Neural progenitor cell (in vitro differentiated cells): ENCODE results near the gene CALN1. TPM values are rescaled to one million over a fixed set of nuclear protein-coding genes. Genes with fewer than 3 reads are reported as not detected.

ENCODE experiments used
- DNase-seq: peaks from one replicate; pipeline ENCODE4 v3.0.0-alpha.2; 2016; ENCODE audit warnings: low spot score
- H2AFZ ChIP-seq: fragments of 200-600 bp; sonication (generic); replicated peaks from 2 replicates; pipeline ENCODE4 v1.6.1; 2016; ENCODE audit warnings: antibody characterized with exemption
- H3F3A ChIP-seq: fragments of 200-600 bp; sonication (generic); 2 replicates; pipeline ENCODE4 v1.6.1; 2016; ENCODE audit warnings: antibody characterized with exemption, low read depth
- H3K27ac ChIP-seq: fragments of 200-600 bp; sonication (generic); 2 replicates; pipeline ENCODE4 v1.5.1; 2016; ENCODE audit warnings: mild to moderate bottlenecking
- H3K27me3 ChIP-seq: fragments of 200-600 bp; sonication (generic); 2 replicates; pipeline ENCODE4 v1.6.1; 2016; ENCODE audit warnings: mild to moderate bottlenecking, moderate library complexity
- H3K36me3 ChIP-seq: fragments of 200-600 bp; sonication (generic); 2 replicates; pipeline ENCODE4 v1.5.1; 2016
- H3K4me1 ChIP-seq: fragments of 200-600 bp; sonication (generic); 2 replicates; pipeline ENCODE4 v1.6.1; 2016; ENCODE audit warnings: mixed run types
- H3K4me2 ChIP-seq: fragments of 200-600 bp; sonication (generic); 2 replicates; pipeline ENCODE4 v1.6.1; 2016
- H3K4me3 ChIP-seq: fragments of 200-600 bp; sonication (generic); 2 replicates; pipeline ENCODE4 v1.5.1; 2016
- H3K79me2 ChIP-seq: fragments of 200-600 bp; sonication (generic); 2 replicates; pipeline ENCODE4 v1.6.1; 2016; ENCODE audit warnings: low read depth
- H3K9ac ChIP-seq: fragments of 200-600 bp; sonication (generic); 2 replicates; pipeline ENCODE4 v1.6.1; 2016
- H3K9me3 ChIP-seq: fragments of 200-600 bp; sonication (generic); 2 replicates; pipeline ENCODE4 v1.5.1; 2016; ENCODE audit warnings: low read depth
- H4K20me1 ChIP-seq: fragments of 200-600 bp; sonication (generic); 2 replicates; pipeline ENCODE4 v1.6.1; 2016; ENCODE audit warnings: low read depth
- H3K27ac Mint-ChIP-seq: 3 replicates; pipeline ENCODE4 v1.8.0; 2021; ENCODE audit warnings: mixed read lengths
- H3K27me3 Mint-ChIP-seq: 2 replicates; pipeline ENCODE4 v1.8.0; 2022; ENCODE audit warnings: low read depth, mild to moderate bottlenecking, inconsistent platforms, moderate library complexity, mixed read lengths; ENCODE audit not compliant: insufficient read depth
- H3K36me3 Mint-ChIP-seq: 3 replicates; pipeline ENCODE4 v1.8.0; 2021; ENCODE audit warnings: mixed read lengths
- H3K4me1 Mint-ChIP-seq: 3 replicates; pipeline ENCODE4 v1.8.0; 2021; ENCODE audit warnings: mixed read lengths
- H3K4me3 Mint-ChIP-seq: 3 replicates; pipeline ENCODE4 v1.8.0; 2021; ENCODE audit warnings: mild to moderate bottlenecking, moderate library complexity, mixed read lengths
- H3K9me3 Mint-ChIP-seq: 3 replicates; pipeline ENCODE4 v1.8.0; 2020; ENCODE audit warnings: mixed read lengths
- EZH2 ChIP-seq: fragments of 200-600 bp; sonication (generic); IDR thresholded peaks from 2 replicates; pipeline ENCODE4 v1.6.1; 2017; ENCODE audit warnings: antibody characterized with exemption, mild to moderate bottlenecking, moderate library complexity
- EZH2phosphoT487 ChIP-seq: fragments of 200-600 bp; sonication (generic); IDR thresholded peaks from 2 replicates; pipeline ENCODE4 v1.6.1; 2017; ENCODE audit warnings: antibody characterized with exemption
- total RNA-seq: library from RNA; depleted of rRNA; stranded (reverse); fragments of >200 nt; gene quantifications from 2 replicates; pipeline ENCODE4 v1.2.3, GENCODE V29; 2015; ENCODE audit warnings: low replicate concordance
- TF ChIP-seq, protein P1 (sequence below): fragments of 200-600 bp; sonication (generic); IDR thresholded peaks from 2 replicates; pipeline ENCODE4 v1.5.1; 2017; ENCODE audit warnings: antibody characterized with exemption, mild to moderate bottlenecking

The CALN1 gene
- total RNA-seq, 1 donor from 2014 or later = 3.1 TPM

DNA sequence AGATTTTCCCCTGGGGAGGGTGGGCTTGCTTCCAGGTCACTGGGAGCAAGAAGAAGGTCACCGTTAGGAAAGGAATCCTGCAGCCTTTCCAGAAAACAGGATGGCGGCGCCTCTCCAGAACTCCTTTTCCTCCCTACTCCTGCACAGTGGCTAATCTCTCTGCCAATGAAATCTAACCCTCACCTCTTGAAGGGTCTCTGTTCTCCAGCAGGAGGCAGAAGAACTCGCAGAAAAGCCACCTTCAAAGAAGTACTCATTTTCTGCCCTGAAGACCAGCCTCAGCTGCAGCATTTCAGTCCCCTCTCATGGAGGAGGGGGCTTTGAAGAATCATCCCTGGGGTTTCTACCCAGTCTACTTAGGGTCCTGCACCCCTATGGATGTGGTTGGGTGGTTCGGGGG is 626.9 kb downstream of the CALN1 start:
- Histone ChIP-seq H3K36me3 (no peaks in the 10 kb centered on the region), H3K4me3 (no peak overlapping the region), H3K79me2 (no peaks in the 10 kb centered on the region), H3K4me2 (no peak overlapping the region), H3F3A (peaks cover 10% of the 10 kb centered on the region), H2AFZ (no peak overlapping the region), H4K20me1 (no peaks in the 10 kb centered on the region), H3K9me3 (no peaks in the 10 kb centered on the region), H3K27me3 (peaks cover 44% of the 10 kb centered on the region), H3K4me1 (peaks cover 11% of the 10 kb centered on the region), H3K9ac (no peak overlapping the region), H3K27ac (no peak overlapping the region)
- H3K4me1 Mint-ChIP-seq = peaks cover 17% of the 10 kb centered on the region
- peaks cover 6% of the 10 kb centered on the region for H3K27me3 Mint-ChIP-seq
- TF ChIP-seq EZH2phosphoT487 = no peak
- TF ChIP-seq EZH2 = no peak
- TF ChIP-seq, protein P1, sequence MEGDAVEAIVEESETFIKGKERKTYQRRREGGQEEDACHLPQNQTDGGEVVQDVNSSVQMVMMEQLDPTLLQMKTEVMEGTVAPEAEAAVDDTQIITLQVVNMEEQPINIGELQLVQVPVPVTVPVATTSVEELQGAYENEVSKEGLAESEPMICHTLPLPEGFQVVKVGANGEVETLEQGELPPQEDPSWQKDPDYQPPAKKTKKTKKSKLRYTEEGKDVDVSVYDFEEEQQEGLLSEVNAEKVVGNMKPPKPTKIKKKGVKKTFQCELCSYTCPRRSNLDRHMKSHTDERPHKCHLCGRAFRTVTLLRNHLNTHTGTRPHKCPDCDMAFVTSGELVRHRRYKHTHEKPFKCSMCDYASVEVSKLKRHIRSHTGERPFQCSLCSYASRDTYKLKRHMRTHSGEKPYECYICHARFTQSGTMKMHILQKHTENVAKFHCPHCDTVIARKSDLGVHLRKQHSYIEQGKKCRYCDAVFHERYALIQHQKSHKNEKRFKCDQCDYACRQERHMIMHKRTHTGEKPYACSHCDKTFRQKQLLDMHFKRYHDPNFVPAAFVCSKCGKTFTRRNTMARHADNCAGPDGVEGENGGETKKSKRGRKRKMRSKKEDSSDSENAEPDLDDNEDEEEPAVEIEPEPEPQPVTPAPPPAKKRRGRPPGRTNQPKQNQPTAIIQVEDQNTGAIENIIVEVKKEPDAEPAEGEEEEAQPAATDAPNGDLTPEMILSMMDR = no peak
- peaks cover 26% of the 10 kb centered on the region for H3K9me3 Mint-ChIP-seq
- peaks cover 8% of the 10 kb centered on the region for H3K36me3 Mint-ChIP-seq
- H3K4me3 Mint-ChIP-seq = no peak overlapping the region
- DNase-seq = no peak
- H3K27ac Mint-ChIP-seq = no peak overlapping the region

DNA sequence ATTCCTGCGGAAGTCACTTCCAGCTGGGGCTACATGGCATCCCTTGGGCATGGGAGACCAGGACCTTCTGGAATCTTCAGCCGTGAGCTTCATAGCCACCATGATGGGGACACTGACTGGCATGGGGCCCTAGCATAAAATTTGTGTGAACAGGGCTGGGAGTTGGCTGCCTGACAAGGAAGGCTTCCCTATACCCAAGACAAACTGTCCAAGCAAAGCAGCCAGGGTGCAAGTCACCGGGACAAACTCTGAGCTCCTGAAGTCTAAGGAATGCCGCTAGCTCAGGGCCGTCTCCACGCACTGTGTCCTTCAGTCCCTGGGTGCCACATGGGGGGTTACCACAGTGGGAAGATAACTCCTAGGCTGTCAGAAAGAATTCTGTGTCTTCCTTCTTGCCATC is 627.4 kb downstream of the CALN1 start:
- Histone ChIP-seq H3K9ac (no peak overlapping the region), H3K36me3 (no peaks in the 10 kb centered on the region), H3K4me2 (no peak overlapping the region), H2AFZ (no peak overlapping the region), H3K9me3 (no peaks in the 10 kb centered on the region), H3K27ac (no peak overlapping the region), H3K4me3 (no peak overlapping the region), H4K20me1 (no peaks in the 10 kb centered on the region), H3F3A (peaks cover 12% of the 10 kb centered on the region), H3K79me2 (no peaks in the 10 kb centered on the region), H3K27me3 (peaks cover 48% of the 10 kb centered on the region), H3K4me1 (peaks cover 13% of the 10 kb centered on the region)
- Mint-ChIP-seq H3K27ac (no peak overlapping the region), H3K4me1 (peaks cover 21% of the 10 kb centered on the region), H3K27me3 (peaks cover 8% of the 10 kb centered on the region), H3K4me3 (no peak overlapping the region), H3K36me3 (peaks cover 8% of the 10 kb centered on the region), H3K9me3 (peaks cover 26% of the 10 kb centered on the region)
- no peak for DNase-seq
- TF ChIP-seq, protein P1 = no peak
- no peak for TF ChIP-seq EZH2
- TF ChIP-seq EZH2phosphoT487 = no peak

DNA sequence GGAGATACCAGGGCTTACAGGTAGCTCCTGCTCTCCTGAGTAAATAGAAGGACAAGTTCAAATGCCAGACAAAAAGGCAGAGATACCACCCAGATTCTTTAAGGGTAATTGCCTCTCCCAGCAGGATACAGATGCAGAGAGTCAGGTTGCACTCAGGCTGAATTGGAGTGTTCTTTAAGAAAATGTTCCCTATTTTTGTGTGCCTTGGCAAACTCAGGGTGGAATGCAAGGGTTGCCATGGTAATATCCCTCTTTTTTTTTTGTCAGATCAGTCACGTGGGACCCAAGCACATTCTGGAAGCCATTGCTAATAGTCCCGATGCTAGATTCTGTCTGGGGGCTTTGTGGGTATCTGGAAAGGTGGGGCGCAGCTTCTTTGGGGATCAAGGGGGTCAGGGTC is 628.0 kb downstream of the CALN1 start:
- no peak overlapping the region for H3K4me2 ChIP-seq
- peaks cover 8% of the 10 kb centered on the region for H3K36me3 Mint-ChIP-seq
- H3K27me3 ChIP-seq = peaks cover 54% of the 10 kb centered on the region
- H3K9me3 Mint-ChIP-seq = peaks cover 23% of the 10 kb centered on the region
- peaks cover 15% of the 10 kb centered on the region for H3F3A ChIP-seq
- no peaks in the 10 kb centered on the region for H3K9me3 ChIP-seq
- no peak for TF ChIP-seq EZH2
- TF ChIP-seq EZH2phosphoT487 = no peak
- TF ChIP-seq, protein P1 = no peak
- peaks cover 6% of the 10 kb centered on the region for H3K27me3 Mint-ChIP-seq
- no peak overlapping the region for H3K4me3 Mint-ChIP-seq
- no peak overlapping the region for H2AFZ ChIP-seq
- no peak overlapping the region for H3K27ac ChIP-seq
- no peak for DNase-seq
- no peak overlapping the region for H3K4me3 ChIP-seq
- peaks cover 23% of the 10 kb centered on the region for H3K4me1 Mint-ChIP-seq
- H3K9ac ChIP-seq = no peak overlapping the region
- no peaks in the 10 kb centered on the region for H4K20me1 ChIP-seq
- no peaks in the 10 kb centered on the region for H3K36me3 ChIP-seq
- H3K27ac Mint-ChIP-seq = no peak overlapping the region
- peaks cover 13% of the 10 kb centered on the region for H3K4me1 ChIP-seq
- H3K79me2 ChIP-seq = no peaks in the 10 kb centered on the region
